GM19395 (cell line): Measurements from ENCODE around the gene TRANK1.

ENCODE experiments used
- ATAC-seq: cut with Tn5 transposase; IDR thresholded peaks from one replicate; pipeline ENCODE4 v1.9.1; 2021; ENCODE audit warnings: mild to moderate bottlenecking, moderate library complexity; ENCODE audit not compliant: unreplicated experiment

TRANK1 gene

DNA sequence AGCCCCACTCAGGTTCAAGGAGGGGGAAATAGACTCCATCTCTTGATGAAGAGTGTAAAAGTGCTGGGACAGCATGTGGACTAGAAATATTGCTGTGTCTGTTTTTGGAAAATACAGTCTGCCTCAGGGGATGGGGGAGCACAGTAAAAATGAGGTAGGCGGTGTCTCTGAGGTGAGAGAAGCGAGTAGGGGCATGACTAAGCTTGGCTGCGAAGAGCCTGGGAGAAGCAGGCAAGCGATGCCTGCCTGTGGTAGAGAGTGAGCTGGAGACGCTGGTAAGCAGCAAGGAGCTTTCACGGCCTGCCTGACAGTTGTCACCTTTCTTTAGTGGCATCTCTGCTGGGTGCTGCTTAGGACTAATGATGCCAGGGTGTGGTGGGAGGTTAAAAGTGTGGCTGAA lies 131.5 kb downstream of the TRANK1 start:
- ATAC-seq: no peak

- ATAC-seq: no peak
Measured at GRCh38 chr3:36812240-36812639, 132.6 kb downstream of the TRANK1 start.

GRCh38 chr3:36811768-36812167 lies 133.1 kb downstream of the TRANK1 start:
- ATAC-seq: no peak

DNA sequence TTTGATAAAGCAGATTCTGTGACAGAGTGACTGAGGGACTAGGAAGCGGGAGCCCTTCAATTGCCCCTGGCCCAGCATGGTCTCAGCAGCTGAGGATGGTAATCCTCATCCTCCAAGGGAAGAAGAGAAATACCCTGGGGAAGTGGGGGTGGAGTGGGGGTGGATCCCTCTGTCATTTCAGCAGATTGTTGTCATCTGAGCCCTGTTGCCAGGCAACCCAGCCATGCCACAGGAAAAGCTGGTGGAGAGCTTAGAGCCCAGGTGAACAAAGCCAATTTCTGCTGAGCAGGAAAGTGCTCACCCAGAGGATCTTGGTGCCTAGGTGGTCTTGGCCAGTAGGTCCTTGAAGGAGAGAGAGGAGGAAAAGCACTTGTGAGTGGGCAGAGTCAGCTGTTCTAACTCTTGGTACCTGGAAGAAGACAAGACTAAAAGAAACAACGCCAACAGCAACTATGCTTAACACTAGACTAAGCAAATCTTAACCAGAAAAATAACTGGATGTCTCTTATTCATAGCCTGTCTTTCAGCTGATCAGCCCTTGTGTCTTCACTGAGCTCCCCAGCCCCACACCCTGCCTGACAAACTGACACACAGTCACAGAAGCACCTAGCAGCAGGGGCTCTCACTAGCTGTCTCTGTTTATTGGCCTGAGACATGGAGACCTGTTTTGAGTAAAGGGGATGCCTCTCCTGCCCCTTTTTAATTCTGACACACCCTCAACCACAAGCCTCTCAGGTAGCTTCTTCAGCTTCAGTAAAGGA lies 140.4 kb downstream of the TRANK1 start:
- no peak for ATAC-seq

DNA sequence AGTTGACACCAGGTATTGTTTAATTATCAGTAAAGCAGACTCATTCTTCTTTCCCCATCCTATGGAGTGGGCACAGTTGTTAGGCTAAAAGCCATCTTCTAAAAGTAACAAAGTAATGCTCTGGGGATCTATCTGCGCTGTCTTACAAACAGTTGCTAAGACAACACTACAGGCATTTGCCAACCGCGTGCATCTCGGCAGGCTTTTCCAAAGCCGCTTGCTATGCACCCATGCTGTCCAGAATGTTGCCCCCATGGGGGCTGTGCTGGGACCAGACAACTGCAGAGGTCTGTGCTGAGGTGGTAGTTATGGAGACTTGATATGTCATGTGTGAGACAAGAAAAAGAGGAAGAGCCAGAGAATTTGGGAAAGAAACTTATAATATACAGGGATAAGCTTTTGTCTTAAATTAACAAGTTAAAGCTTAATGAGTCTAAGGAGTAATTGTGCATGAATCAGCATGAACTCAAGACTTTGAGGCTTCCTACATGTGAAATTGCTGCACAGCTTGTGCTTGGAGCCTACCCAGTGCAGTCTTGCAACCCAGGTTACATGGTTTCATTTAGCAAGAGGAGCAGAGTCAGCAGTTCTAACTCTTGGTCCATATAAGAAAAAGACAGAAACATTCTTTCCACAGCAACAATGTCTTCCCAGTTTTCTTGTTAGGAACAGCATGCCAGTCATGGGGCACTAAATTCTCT lies 141.6 kb downstream of the TRANK1 start:
- no peak for ATAC-seq

DNA sequence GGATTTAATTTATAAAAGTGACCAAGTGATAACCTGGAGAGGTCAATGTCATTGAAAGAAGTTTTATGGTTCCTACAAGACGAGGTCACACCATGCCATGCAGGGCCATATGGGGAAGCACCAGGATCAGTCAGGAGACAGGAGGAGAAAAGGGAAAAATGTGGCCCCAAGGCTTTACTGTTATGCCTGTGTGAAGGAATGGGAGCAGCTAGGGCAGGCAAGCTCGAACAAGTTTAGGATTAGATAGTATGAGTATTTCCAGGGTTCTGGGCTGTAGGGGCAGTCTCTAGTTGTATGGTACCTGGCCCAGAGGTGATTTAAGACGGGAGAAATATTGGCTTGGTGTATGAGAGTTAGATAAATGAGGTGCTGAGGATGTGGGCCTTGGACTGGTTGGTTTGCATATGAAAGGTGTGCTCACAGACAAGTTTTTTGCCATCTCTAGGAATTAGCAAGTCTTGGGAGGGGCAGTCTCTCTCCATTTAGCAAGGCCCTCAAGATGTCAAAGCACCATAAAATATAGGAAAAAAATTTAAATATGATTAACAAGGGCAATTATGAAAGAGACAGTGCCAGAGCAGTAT lies 144.2 kb downstream of the TRANK1 start:
- no peak for ATAC-seq

- no peak for ATAC-seq
Measured at GRCh38 chr3:36796881-36797280, 148.0 kb downstream of the TRANK1 start.

GRCh38 chr3:36796161-36796560 lies 148.7 kb downstream of the TRANK1 start:
- ATAC-seq: no peak

GRCh38 chr3:36795622-36796021 lies 149.2 kb downstream of the TRANK1 start:
- no peak for ATAC-seq

DNA sequence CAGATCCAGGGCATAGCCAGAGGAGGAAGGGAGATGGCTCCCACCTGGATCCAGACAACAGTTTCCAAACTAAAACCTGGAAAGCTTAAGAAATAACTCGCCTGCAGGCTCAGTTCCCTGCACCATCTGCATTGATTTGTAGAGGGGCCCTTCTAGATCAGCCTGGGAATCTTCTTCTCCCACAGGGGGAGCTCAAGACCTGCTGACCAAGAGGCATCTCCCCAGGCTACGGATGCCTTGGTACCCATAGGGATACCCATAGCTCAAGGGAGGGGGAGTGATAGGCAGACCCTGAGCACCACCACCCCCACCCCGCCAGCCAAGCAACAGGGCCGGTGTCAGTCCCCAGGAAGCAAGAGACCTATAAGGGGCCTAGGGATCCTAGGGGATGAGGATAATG lies 152.5 kb downstream of the TRANK1 start:
- ATAC-seq: peak; percentile 69

GRCh38 chr3:36790765-36791164 lies 154.1 kb downstream of the TRANK1 start:
- no peak for ATAC-seq

DNA sequence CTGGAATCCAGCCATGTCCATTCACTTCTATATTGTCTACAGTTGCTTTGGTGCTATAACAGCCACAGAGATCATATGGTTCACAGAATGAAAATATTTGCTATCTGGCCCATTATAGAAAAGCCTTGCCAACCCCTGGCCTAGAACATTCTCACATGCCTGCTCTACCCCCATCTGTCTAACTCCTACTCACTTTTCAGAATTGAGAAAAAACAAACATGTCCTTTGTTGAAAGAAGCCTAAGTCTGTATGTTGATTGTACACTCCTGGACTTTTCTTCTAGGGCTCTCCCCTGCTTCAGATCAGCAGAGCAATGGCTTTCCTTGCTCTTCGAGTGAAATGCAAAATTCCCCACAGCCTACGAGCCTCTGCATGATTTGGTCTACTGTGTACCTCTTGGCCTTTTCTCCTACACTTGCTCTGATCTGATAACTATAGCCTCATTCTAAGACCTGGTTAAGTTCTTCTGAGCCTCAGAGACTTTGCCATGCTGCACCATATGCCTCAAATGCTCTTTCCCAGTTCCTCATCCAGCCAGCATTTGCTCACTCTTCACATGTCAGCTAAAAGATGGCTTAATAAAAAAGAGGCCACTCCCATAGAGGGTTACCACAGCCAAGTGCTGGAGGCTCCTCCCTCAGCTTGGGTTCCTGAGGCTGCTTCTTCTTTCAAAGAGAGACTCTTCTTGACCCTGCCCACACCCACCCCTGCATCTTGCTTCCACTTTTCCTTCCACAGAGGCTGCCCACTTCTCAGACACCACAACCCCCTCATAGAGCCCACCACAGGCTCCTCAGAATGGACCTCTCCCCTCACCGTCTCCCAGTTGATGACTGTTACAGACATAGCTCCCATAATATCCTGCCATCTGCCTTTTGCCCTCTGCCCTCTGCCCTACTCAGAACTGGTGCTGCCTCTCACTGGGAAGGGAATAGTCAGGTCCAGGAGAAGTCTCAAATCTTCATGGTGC lies 157.6 kb downstream of the TRANK1 start:
- no peak for ATAC-seq

- no peak for ATAC-seq
Measured at GRCh38 chr3:36784138-36784635, 160.7 kb downstream of the TRANK1 start.

- ATAC-seq: peak; percentile 62
Measured at GRCh38 chr3:36777424-36778218, 167.2 kb downstream of the TRANK1 start.
